ENCODE measurements around the gene FERMT2.
"Not testable (repeated sequence)": the region's sequence is repeated elsewhere in the genome, so short reads cannot be mapped to it uniquely, and the experiment has no call there.

The FERMT2 gene

GRCh38 chr14:52876806-52877205 lies 74.0 kb downstream of the FERMT2 start:
- H3K9ac ChIP-seq (ENCODE audit: low read depth, low read length) = no peak overlapping the region
- H3K4me1 ChIP-seq (ENCODE audit: insufficient read depth, low read length) = peaks cover 56% of the 10 kb centered on the region
- H3K36me3 ChIP-seq (ENCODE audit: insufficient read depth, low read length) = peaks cover 4% of the 10 kb centered on the region
- no peaks in the 10 kb centered on the region for H3K9me3 ChIP-seq (ENCODE audit: control insufficient read depth, insufficient read depth, low read length)

DNA sequence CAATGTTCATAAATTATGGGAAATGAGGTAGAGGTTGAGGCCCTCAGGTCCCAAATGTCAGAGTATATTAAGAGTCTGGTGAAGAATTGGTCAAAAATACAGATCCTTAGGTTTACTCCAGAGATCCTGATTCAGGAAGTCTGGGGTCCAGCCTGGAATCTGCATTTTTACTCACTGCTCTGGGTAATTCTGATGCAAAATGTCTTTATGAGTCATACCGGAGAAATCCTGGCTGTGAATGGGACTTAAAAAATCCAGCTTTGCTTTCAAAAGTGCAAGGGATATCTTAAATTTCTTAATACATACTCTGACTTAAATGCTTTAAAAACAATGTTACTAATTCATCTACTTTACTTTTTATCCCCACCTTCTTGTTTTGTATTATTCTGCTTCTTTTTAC lies 74.5 kb downstream of the FERMT2 start:
- Histone ChIP-seq H3K36me3 (ENCODE audit: insufficient read depth, low read length) (peaks cover 9% of the 10 kb centered on the region), H3K9ac (ENCODE audit: low read depth, low read length) (no peak overlapping the region), H3K9me3 (ENCODE audit: control insufficient read depth, insufficient read depth, low read length) (no peaks in the 10 kb centered on the region), H3K4me1 (ENCODE audit: insufficient read depth, low read length) (peaks cover 61% of the 10 kb centered on the region)

GRCh38 chr14:52875707-52876106 lies 75.1 kb downstream of the FERMT2 start:
- Histone ChIP-seq H3K9me3 (ENCODE audit: control insufficient read depth, insufficient read depth, low read length) (no peaks in the 10 kb centered on the region), H3K9ac (ENCODE audit: low read depth, low read length) (no peak overlapping the region), H3K4me1 (ENCODE audit: insufficient read depth, low read length) (peaks cover 63% of the 10 kb centered on the region), H3K36me3 (ENCODE audit: insufficient read depth, low read length) (peaks cover 15% of the 10 kb centered on the region)

- peaks cover 18% of the 10 kb centered on the region for H3K36me3 ChIP-seq (ENCODE audit: insufficient read depth, low read length)
- H3K9me3 ChIP-seq (ENCODE audit: control insufficient read depth, insufficient read depth, low read length) = no peaks in the 10 kb centered on the region
- H3K9ac ChIP-seq (ENCODE audit: low read depth, low read length) = no peak overlapping the region
- peaks cover 63% of the 10 kb centered on the region for H3K4me1 ChIP-seq (ENCODE audit: insufficient read depth, low read length)
Measured at GRCh38 chr14:52874389-52874788, 76.5 kb downstream of the FERMT2 start.

DNA sequence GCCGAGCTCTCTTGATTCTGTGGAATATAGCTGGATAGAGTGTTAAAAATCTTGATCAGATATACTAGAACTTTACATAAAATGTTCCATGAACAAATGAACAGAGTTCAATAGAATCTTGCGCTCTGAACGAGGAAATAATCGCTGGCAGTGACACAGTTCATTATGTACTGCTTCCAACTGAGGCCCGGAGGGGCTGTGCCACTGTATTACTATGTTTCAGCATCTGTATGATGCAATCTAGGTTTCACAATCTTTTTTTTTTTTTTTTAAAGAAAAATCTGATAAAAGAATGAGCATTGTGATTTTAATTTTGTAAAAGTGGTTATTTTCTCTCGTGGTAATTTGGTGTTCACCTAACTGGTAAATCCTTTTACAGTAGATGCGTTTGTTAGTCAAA lies 77.2 kb downstream of the FERMT2 start:
- Histone ChIP-seq H3K9me3 (ENCODE audit: control insufficient read depth, insufficient read depth, low read length) (no peaks in the 10 kb centered on the region), H3K36me3 (ENCODE audit: insufficient read depth, low read length) (peaks cover 20% of the 10 kb centered on the region), H3K9ac (ENCODE audit: low read depth, low read length) (no peak overlapping the region), H3K4me1 (ENCODE audit: insufficient read depth, low read length) (peaks cover 63% of the 10 kb centered on the region)

DNA sequence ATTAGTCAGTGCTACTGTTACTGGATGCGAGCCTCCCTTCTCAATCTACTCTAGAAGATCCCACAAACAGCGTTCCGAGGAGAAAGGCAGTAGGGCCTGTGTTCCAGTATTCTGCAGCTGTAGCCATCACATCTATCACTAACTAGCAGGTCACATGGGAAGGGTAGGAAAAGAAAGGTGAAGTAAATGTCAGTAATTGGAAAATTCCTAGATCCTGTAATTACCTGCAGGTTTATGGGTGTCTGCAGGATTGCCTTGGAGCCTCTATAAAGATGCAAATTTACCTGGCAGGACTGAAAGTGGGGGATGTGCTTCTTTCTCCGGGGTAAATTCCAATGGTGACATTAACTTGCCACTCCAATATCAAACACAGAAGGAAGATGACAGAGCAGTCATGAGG lies 77.8 kb downstream of the FERMT2 start:
- Histone ChIP-seq H3K4me1 (ENCODE audit: insufficient read depth, low read length) (peaks cover 62% of the 10 kb centered on the region), H3K9ac (ENCODE audit: low read depth, low read length) (no peak overlapping the region), H3K36me3 (ENCODE audit: insufficient read depth, low read length) (peaks cover 25% of the 10 kb centered on the region), H3K9me3 (ENCODE audit: control insufficient read depth, insufficient read depth, low read length) (no peaks in the 10 kb centered on the region)

GRCh38 chr14:52871606-52872005 lies 79.2 kb downstream of the FERMT2 start:
- Histone ChIP-seq H3K9ac (ENCODE audit: low read depth, low read length) (no peak overlapping the region), H3K9me3 (ENCODE audit: control insufficient read depth, insufficient read depth, low read length) (no peaks in the 10 kb centered on the region), H3K36me3 (ENCODE audit: insufficient read depth, low read length) (peaks cover 30% of the 10 kb centered on the region), H3K4me1 (ENCODE audit: insufficient read depth, low read length) (peaks cover 48% of the 10 kb centered on the region)

- Histone ChIP-seq H3K4me1 (ENCODE audit: insufficient read depth, low read length) (peaks cover 28% of the 10 kb centered on the region), H3K36me3 (ENCODE audit: insufficient read depth, low read length) (peaks cover 38% of the 10 kb centered on the region), H3K9me3 (ENCODE audit: control insufficient read depth, insufficient read depth, low read length) (no peaks in the 10 kb centered on the region), H3K9ac (ENCODE audit: low read depth, low read length) (no peak overlapping the region)
Measured at GRCh38 chr14:52868911-52869618, 81.8 kb downstream of the FERMT2 start.

DNA sequence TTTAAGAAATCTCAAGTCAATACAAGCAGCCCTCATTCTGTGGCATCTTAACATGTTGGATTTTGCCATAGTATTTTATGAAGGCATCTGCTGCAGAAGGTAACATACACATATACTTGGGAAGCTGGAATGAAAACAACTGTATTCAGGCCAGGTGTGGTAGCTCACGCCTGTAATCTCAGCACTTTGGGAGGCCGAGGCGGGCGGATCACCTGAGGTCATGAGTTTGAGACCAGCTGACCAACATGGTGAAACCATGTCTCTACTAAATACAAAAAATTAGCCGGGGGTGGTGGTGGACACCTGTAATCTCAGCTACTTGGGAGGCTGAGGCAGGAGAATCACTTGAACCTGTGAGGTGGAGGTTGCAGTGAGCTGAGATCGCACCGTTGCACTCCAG lies 86.0 kb downstream of the FERMT2 start:
- H3K9me3 ChIP-seq (ENCODE audit: control insufficient read depth, insufficient read depth, low read length); H3K9ac ChIP-seq (ENCODE audit: low read depth, low read length): not testable (repeated sequence)
- H3K4me1 ChIP-seq (ENCODE audit: insufficient read depth, low read length) = peaks cover 10% of the 10 kb centered on the region
- peaks cover 24% of the 10 kb centered on the region for H3K36me3 ChIP-seq (ENCODE audit: insufficient read depth, low read length)

GRCh38 chr14:52863334-52863700 lies 87.5 kb downstream of the FERMT2 start:
- peaks cover 10% of the 10 kb centered on the region for H3K4me1 ChIP-seq (ENCODE audit: insufficient read depth, low read length)
- H3K9me3 ChIP-seq (ENCODE audit: control insufficient read depth, insufficient read depth, low read length) = no peaks in the 10 kb centered on the region
- H3K9ac ChIP-seq (ENCODE audit: low read depth, low read length) = no peak overlapping the region
- peaks cover 23% of the 10 kb centered on the region for H3K36me3 ChIP-seq (ENCODE audit: insufficient read depth, low read length)

- Histone ChIP-seq H3K9ac (ENCODE audit: low read depth, low read length) (no peak overlapping the region), H3K9me3 (ENCODE audit: control insufficient read depth, insufficient read depth, low read length) (no peaks in the 10 kb centered on the region), H3K36me3 (ENCODE audit: insufficient read depth, low read length) (peaks cover 21% of the 10 kb centered on the region)
Measured at GRCh38 chr14:52862632-52863333, 88.1 kb downstream of the FERMT2 start.

DNA sequence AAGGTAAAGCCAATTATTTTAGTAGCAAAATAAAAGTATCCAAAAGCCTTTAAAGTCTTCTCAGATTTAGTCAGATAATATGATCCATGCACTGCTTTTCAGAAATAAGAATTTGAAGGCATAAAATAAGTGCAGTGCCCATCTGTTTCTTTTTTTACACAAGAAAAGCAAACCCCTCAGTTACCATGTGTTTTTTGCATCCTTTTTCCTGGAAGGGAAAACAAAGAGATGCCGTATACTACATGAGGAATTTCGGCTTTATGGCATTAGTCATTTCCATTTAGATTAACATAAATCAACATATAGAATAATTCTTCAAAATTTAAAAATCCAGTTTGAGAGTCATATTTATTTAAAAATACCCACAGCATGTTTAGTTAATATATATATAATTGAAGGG lies 89.4 kb downstream of the FERMT2 start:
- H3K9ac ChIP-seq (ENCODE audit: low read depth, low read length) = no peak overlapping the region

More at GRCh38 chr14:52862632-52863333, 88.1 kb downstream of the FERMT2 start:
- peaks cover 10% of the 10 kb centered on the region for H3K4me1 ChIP-seq (ENCODE audit: insufficient read depth, low read length)

GRCh38 chr14:52860910-52861309 lies 89.9 kb downstream of the FERMT2 start:
- Histone ChIP-seq H3K4me1 (ENCODE audit: insufficient read depth, low read length) (peaks cover 10% of the 10 kb centered on the region), H3K9me3 (ENCODE audit: control insufficient read depth, insufficient read depth, low read length) (no peaks in the 10 kb centered on the region), H3K9ac (ENCODE audit: low read depth, low read length) (no peak overlapping the region), H3K36me3 (ENCODE audit: insufficient read depth, low read length) (peaks cover 17% of the 10 kb centered on the region)

More for the DNA sequence above, 89.4 kb downstream of the FERMT2 start:
- Histone ChIP-seq H3K36me3 (ENCODE audit: insufficient read depth, low read length) (peaks cover 17% of the 10 kb centered on the region), H3K4me1 (ENCODE audit: insufficient read depth, low read length) (peaks cover 10% of the 10 kb centered on the region), H3K9me3 (ENCODE audit: control insufficient read depth, insufficient read depth, low read length) (no peaks in the 10 kb centered on the region)

DNA sequence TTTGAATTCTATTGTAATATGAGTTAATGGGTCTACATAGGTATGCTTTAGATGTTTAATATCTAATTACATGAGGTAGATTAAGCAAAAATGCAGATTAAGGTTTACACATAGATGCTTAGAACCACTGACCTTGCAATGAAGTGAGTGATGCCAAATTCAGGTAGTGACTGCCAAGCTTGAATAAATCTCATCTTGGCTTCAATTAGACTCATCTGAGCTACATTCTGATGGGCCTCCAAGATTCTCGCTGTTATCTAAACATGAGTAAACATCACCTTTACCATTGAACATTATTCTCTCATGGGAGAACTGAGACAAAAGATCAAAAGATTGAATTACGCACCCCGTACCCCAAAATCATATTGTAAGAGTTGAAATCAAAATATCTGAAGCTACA lies 90.6 kb downstream of the FERMT2 start:
- H3K9ac ChIP-seq (ENCODE audit: low read depth, low read length) = no peak overlapping the region
- H3K4me1 ChIP-seq (ENCODE audit: insufficient read depth, low read length) = peaks cover 10% of the 10 kb centered on the region
- H3K36me3 ChIP-seq (ENCODE audit: insufficient read depth, low read length) = peaks cover 17% of the 10 kb centered on the region
- H3K9me3 ChIP-seq (ENCODE audit: control insufficient read depth, insufficient read depth, low read length) = no peaks in the 10 kb centered on the region

DNA sequence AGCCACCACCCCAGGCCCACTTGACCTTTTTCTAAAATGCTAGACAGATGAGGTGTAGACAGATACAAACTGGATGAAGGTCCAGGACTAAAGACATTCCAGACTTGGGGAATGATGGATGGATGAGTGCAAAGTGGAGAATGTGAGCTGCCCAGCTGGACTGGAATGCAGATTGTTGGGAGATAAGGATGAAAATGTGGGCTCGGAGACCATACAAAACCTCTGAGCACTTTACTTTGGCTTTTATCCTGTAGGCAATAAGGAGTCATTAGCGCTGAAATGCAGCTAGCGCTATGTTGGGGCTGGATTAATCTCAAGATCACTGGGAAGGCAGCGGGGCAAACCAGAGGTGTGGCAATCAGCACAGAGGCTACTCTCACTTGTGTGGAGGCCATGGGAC lies 94.7 kb downstream of the FERMT2 start:
- Histone ChIP-seq H3K36me3 (ENCODE audit: insufficient read depth, low read length) (peaks cover 9% of the 10 kb centered on the region; the same call in 1 of the 2 replicates), H3K4me1 (ENCODE audit: insufficient read depth, low read length) (peaks cover 14% of the 10 kb centered on the region), H3K9me3 (ENCODE audit: control insufficient read depth, insufficient read depth, low read length) (no peaks in the 10 kb centered on the region), H3K9ac (ENCODE audit: low read depth, low read length) (no peak overlapping the region)

Data from ES-I3 (cell line).